H1 (cell line): ENCODE measurements around the gene AGR3. TPM values are rescaled to one million over a fixed set of nuclear protein-coding genes. Genes with fewer than 3 reads are reported as not detected.

Source experiments
- CTCF ChIA-PET: fragments of 300-600 bp; sonication (Branson Sonifier 250); formaldehyde crosslinking; loops from one replicate; lab custom pipeline; 2021; ENCODE audit not compliant: partially characterized antibody; lab: Charles Lee
- POLR2A ChIA-PET: fragments of 300-600 bp; sonication (Branson Sonifier 250); formaldehyde crosslinking; loops from one replicate; lab custom pipeline; 2021; ENCODE audit warnings: inconsistent platforms; ENCODE audit not compliant: partially characterized antibody; lab: Charles Lee
- DNase-seq, 2 experiments: peaks; one replicate each; pipeline versions ENCODE4 v3.0.0 to v3.0.0-alpha.2; 2010 to 2022; ENCODE audit warnings: low spot score in 2 of 2, low read depth in 1 of 2, mixed read lengths in 1 of 2
- FAIRE-seq: peaks from 2 replicates; lab custom pipeline; 2011; peaks lifted over from hg19 to GRCh38; lab: Jason Lieb, UNC
- H2AFZ ChIP-seq: 2 replicates; pipeline ENCODE4 v1.8.1; 2012; ENCODE audit warnings: low read length, inconsistent platforms
- H2AK5ac ChIP-seq: 2 replicates; pipeline ENCODE4 v1.6.1; 2013; ENCODE audit warnings: low read depth, low read length
- H2BK120ac ChIP-seq: replicated peaks from 2 replicates; pipeline ENCODE3; 2013; ENCODE audit warnings: low read depth, low read length, inconsistent platforms
- H2BK12ac ChIP-seq: 2 replicates; pipeline ENCODE4 v1.6.1; 2013; ENCODE audit warnings: low read depth, low read length
- H2BK15ac ChIP-seq: 2 replicates; pipeline ENCODE4 v1.6.1; 2013; ENCODE audit warnings: low read length
- H2BK20ac ChIP-seq: 2 replicates; pipeline ENCODE4 v1.6.1; 2013; ENCODE audit warnings: low read length
- H2BK5ac ChIP-seq: 2 replicates; pipeline ENCODE4 v1.6.1; 2013; ENCODE audit warnings: low read depth, low read length
- H3K14ac ChIP-seq: 2 replicates; pipeline ENCODE4 v1.6.1; 2013; ENCODE audit warnings: inconsistent platforms; ENCODE audit not compliant: insufficient read length
- H3K18ac ChIP-seq: 2 replicates; pipeline ENCODE4 v1.6.1; 2013; ENCODE audit warnings: low read length; ENCODE audit errors: extremely low read depth
- H3K23ac ChIP-seq: 2 replicates; pipeline ENCODE4 v1.6.1; 2013; ENCODE audit warnings: inconsistent platforms; ENCODE audit not compliant: insufficient read length
- H3K23me2 ChIP-seq: 2 replicates; pipeline ENCODE4 v1.6.1; 2013; ENCODE audit warnings: low read depth, low read length
- H3K27ac ChIP-seq: 2 replicates; pipeline ENCODE4 v1.6.1; 2011; ENCODE audit warnings: low read depth, low read length, inconsistent platforms
- H3K27me3 ChIP-seq, 4 experiments: replicated peaks in 1 of 4; 1 replicate in 1 of 4; 2 replicates in 3 of 4; pipeline versions ENCODE4 v1.6.1 to v1.8.1; 2011 to 2013; ENCODE audit warnings: low read length in 3 of 4, mild to moderate bottlenecking in 3 of 4, inconsistent platforms in 2 of 4, mixed read lengths in 2 of 4, moderate library complexity in 1 of 4; ENCODE audit not compliant: control insufficient read depth in 3 of 4, insufficient read depth in 3 of 4; ENCODE audit errors: extremely low read depth in 1 of 4
- H3K36me3 ChIP-seq, 4 experiments: 2 replicates each; pipeline versions ENCODE4 v1.6.1 to v1.8.1; 2011 to 2013; ENCODE audit warnings: mild to moderate bottlenecking in 4 of 4, low read length in 3 of 4, moderate library complexity in 2 of 4, control low read depth in 1 of 4, inconsistent platforms in 1 of 4; ENCODE audit not compliant: insufficient read depth in 4 of 4, control insufficient read depth in 2 of 4
- H3K4ac ChIP-seq: replicated peaks from 2 replicates; pipeline ENCODE3; 2013; ENCODE audit warnings: low read length, low read depth, mixed read lengths, inconsistent platforms; ENCODE audit not compliant: insufficient read length
- H3K4me1 ChIP-seq, 4 experiments: replicated peaks in 1 of 4; 1 replicate in 1 of 4; 2 replicates in 3 of 4; pipeline versions ENCODE4 v1.6.1 to v1.8.1; 2011 to 2013; ENCODE audit warnings: low read length in 3 of 4, inconsistent platforms in 2 of 4, mixed read lengths in 1 of 4; ENCODE audit not compliant: insufficient read depth in 4 of 4, control insufficient read depth in 3 of 4
- H3K4me2 ChIP-seq, 2 experiments: 2 replicates each; pipeline versions ENCODE4 v1.6.1 to v1.8.1; 2011 to 2013; ENCODE audit warnings: low read depth in 2 of 2, low read length in 2 of 2, control low read depth in 1 of 2, inconsistent platforms in 1 of 2, mild to moderate bottlenecking in 1 of 2; ENCODE audit not compliant: insufficient read depth in 1 of 2
- H3K4me3 ChIP-seq, 4 experiments: fragments of 200-600, 300-600 bp in 1 of 4; sonication (generic), shearing (Covaris generic), sonication (Bioruptor Twin) in 1 of 4; 2 replicates each; pipeline versions ENCODE4 v1.5.1 to v1.8.1; 2011 to 2016; ENCODE audit warnings: low read length in 4 of 4, low read depth in 3 of 4, control low read depth in 2 of 4, inconsistent platforms in 2 of 4, mild to moderate bottlenecking in 2 of 4, mixed read lengths in 1 of 4, moderate library complexity in 1 of 4; ENCODE audit not compliant: insufficient read depth in 2 of 4; ENCODE audit errors: extremely low read depth in 1 of 4
- H3K56ac ChIP-seq: replicated peaks from 2 replicates; pipeline ENCODE3; 2013; ENCODE audit warnings: low read depth, mild to moderate bottlenecking, mixed read lengths, low read length, inconsistent platforms; ENCODE audit not compliant: insufficient read length
- H3K79me1 ChIP-seq: 2 replicates; pipeline ENCODE4 v1.6.1; 2013; ENCODE audit warnings: low read depth, low read length, control low read depth
- H3K79me2 ChIP-seq, 2 experiments: 2 replicates each; pipeline versions ENCODE4 v1.6.1 to v1.8.1; 2012 to 2013; ENCODE audit warnings: low read length in 2 of 2, mild to moderate bottlenecking in 2 of 2, inconsistent platforms in 1 of 2; ENCODE audit not compliant: insufficient read depth in 2 of 2, control insufficient read depth in 1 of 2
- H3K9ac ChIP-seq, 4 experiments: replicated peaks in 1 of 4; 1 replicate in 1 of 4; 2 replicates in 3 of 4; pipeline versions ENCODE4 v1.6.1 to v1.8.1; 2011 to 2013; ENCODE audit warnings: low read depth in 3 of 4, low read length in 3 of 4, control low read depth in 2 of 4, mild to moderate bottlenecking in 2 of 4, moderate library complexity in 2 of 4, inconsistent platforms in 1 of 4; ENCODE audit errors: extremely low read depth in 1 of 4
- H3K9me3 ChIP-seq, 2 experiments: 2 replicates each; pipeline versions ENCODE4 v1.6.1 to v1.8.1; 2012 to 2013; ENCODE audit warnings: mild to moderate bottlenecking in 2 of 2, moderate library complexity in 2 of 2, control low read depth in 1 of 2, inconsistent platforms in 1 of 2, low read depth in 1 of 2, low read length in 1 of 2, mixed read lengths in 1 of 2; ENCODE audit not compliant: insufficient read depth in 2 of 2
- H4K20me1 ChIP-seq, 2 experiments: replicated peaks in 1 of 2; 2 replicates each; pipeline versions ENCODE3 to v1.8.1; 2011 to 2013; ENCODE audit warnings: inconsistent platforms in 2 of 2, low read length in 2 of 2, mild to moderate bottlenecking in 1 of 2; ENCODE audit not compliant: insufficient read depth in 2 of 2, control insufficient read depth in 1 of 2
- H4K5ac ChIP-seq: 2 replicates; pipeline ENCODE4 v1.6.1; 2013; ENCODE audit warnings: low read length, low read depth, mixed read lengths, inconsistent platforms; ENCODE audit not compliant: insufficient read length
- H4K8ac ChIP-seq: 2 replicates; pipeline ENCODE4 v1.8.0; 2013; ENCODE audit warnings: mild to moderate bottlenecking, moderate library complexity, low read length, inconsistent platforms; ENCODE audit not compliant: insufficient read depth; ENCODE audit errors: extremely low read depth
- H4K91ac ChIP-seq: replicated peaks from 2 replicates; pipeline ENCODE3; 2013; ENCODE audit warnings: low read length, mixed read lengths, inconsistent platforms; ENCODE audit not compliant: insufficient read length
- ASH2L ChIP-seq: fragments of 200-600, 300-600 bp; sonication (generic); IDR thresholded peaks from one replicate; pipeline ENCODE4 v1.7.1; 2017; ENCODE audit warnings: low read length
- CHD2 ChIP-seq: IDR thresholded peaks from 2 replicates; pipeline ENCODE4 v1.6.1; 2012; ENCODE audit warnings: low read length, improper control_type of control experiment
- EGR1 ChIP-seq: IDR thresholded peaks from 2 replicates; pipeline ENCODE4 v1.6.1; 2011; ENCODE audit warnings: low read depth, low read length, borderline replicate concordance
- EP300 ChIP-seq, 2 experiments: IDR thresholded peaks; 1 replicate in 1 of 2; 2 replicates in 1 of 2; pipeline ENCODE4 v1.6.1; 2011 to 2012; ENCODE audit warnings: low read depth in 2 of 2, low read length in 2 of 2, mild to moderate bottlenecking in 2 of 2, borderline replicate concordance in 1 of 2, inconsistent platforms in 1 of 2, moderate library complexity in 1 of 2
- GABPA ChIP-seq: IDR thresholded peaks from 2 replicates; pipeline ENCODE4 v1.6.1; 2011; ENCODE audit warnings: mild to moderate bottlenecking, low read length, moderate library complexity, borderline replicate concordance; ENCODE audit not compliant: insufficient read depth
- GTF2F1 ChIP-seq: IDR thresholded peaks from 2 replicates; pipeline ENCODE4 v1.6.1; 2012; ENCODE audit warnings: low read depth, low read length, improper control_type of control experiment, borderline replicate concordance
- KDM1A ChIP-seq: fragments of 200-600, 300-600 bp; sonication (generic); IDR thresholded peaks from 2 replicates; pipeline ENCODE4 v1.7.1; 2016; ENCODE audit warnings: mild to moderate bottlenecking, low read length, borderline replicate concordance
- RFX5 ChIP-seq: IDR thresholded peaks from 2 replicates; pipeline ENCODE4 v1.6.1; 2011; ENCODE audit warnings: low read depth, low read length, improper control_type of control experiment, borderline replicate concordance
- SIX5 ChIP-seq: IDR thresholded peaks from 2 replicates; pipeline ENCODE4 v1.6.1; 2011; ENCODE audit warnings: mild to moderate bottlenecking, low read depth, low read length
- SP1 ChIP-seq: IDR thresholded peaks from 2 replicates; pipeline ENCODE4 v1.6.1; 2011; ENCODE audit warnings: low read depth, low read length
- SRF ChIP-seq: IDR thresholded peaks from 2 replicates; pipeline ENCODE4 v1.6.1; 2011; ENCODE audit warnings: mild to moderate bottlenecking, low read depth, low read length, moderate library complexity
- TAF1 ChIP-seq: IDR thresholded peaks from 2 replicates; pipeline ENCODE4 v1.6.1; 2011; ENCODE audit warnings: mild to moderate bottlenecking, low read depth, low read length
- TBP ChIP-seq: IDR thresholded peaks from 2 replicates; pipeline ENCODE4 v1.6.1; 2011; ENCODE audit warnings: low read depth, low read length, improper control_type of control experiment
- USF2 ChIP-seq: IDR thresholded peaks from 2 replicates; pipeline ENCODE4 v1.6.1; 2011; ENCODE audit warnings: low read length, improper control_type of control experiment
- YY1 ChIP-seq: IDR thresholded peaks from 2 replicates; pipeline ENCODE4 v1.6.1; 2011; ENCODE audit warnings: low read depth, mild to moderate bottlenecking, low read length
- WGBS, 2 experiments: shearing (Covaris generic) in 1 of 2; methylation state at CpG; one replicate each; pipeline versions ENCODE4 v1.1.6 to v1.1.7; 2013 to 2015; ENCODE audit warnings: low lambda C conversion rate in 2 of 2, mixed read lengths in 2 of 2, inconsistent platforms in 1 of 2, low coverage in 1 of 2, missing lambda C conversion rate in 1 of 2; ENCODE audit not compliant: insufficient replicate concordance in 2 of 2, insufficient coverage in 1 of 2, insufficient read length in 1 of 2; ENCODE audit errors: extremely low coverage in 1 of 2, missing lambda C conversion rate in 1 of 2; 5-methylcytosine and 5-hydroxymethylcytosine counted together
- polyA plus RNA-seq, 7 experiments: library from polyadenylated mRNA; depleted of rRNA in 3 of 7; stranded (reverse) in 5 of 7; unstranded in 2 of 7; fragments of >200 nt in 5 of 7; fragments of 200-250 nt in 2 of 7; gene quantifications; 1 replicate in 5 of 7; 2 replicates in 1 of 7; 4 replicates in 1 of 7; pipeline versions ENCODE4 v1.2.1 to v1.2.3, GENCODE V29; 2011 to 2013; ENCODE audit warnings: missing spikeins in 2 of 7, mixed read lengths in 2 of 7
- total RNA-seq: library from RNA; stranded (reverse); fragmentation: NEBNext Ultra II Directional; extraction: Animal tissue kit (Norgen Biotek cat#: 25700); gene quantifications from 2 replicates; pipeline ENCODE4 v1.2.1, GENCODE V29; 2021

The AGR3 gene
- total and polyA plus RNA-seq, 2 of the 8 experiments (the other 6 are each of a cell fraction or from before 2014, with no cell fraction given): not detected

GRCh38 chr7:16891338-16891737, 9.6 kb upstream of the AGR3 start:
- Histone ChIP-seq H3K27ac (no peak overlapping the region), H3K79me1 (no peaks in the 10 kb centered on the region), H4K91ac (no peak overlapping the region), H3K23me2 (no peaks in the 10 kb centered on the region), H3K56ac (no peak overlapping the region), H2BK12ac (no peak overlapping the region), H3K36me3 (no peaks in the 10 kb centered on the region), H2AFZ (no peak overlapping the region), H3K4me1 (no peaks in the 10 kb centered on the region), H3K4me2 (no peak overlapping the region), H2BK5ac (no peak overlapping the region), H3K9ac (no peak overlapping the region), H3K23ac (no peak overlapping the region), H3K9me3 (no peaks in the 10 kb centered on the region), H4K5ac (no peak overlapping the region), H2BK120ac (no peak overlapping the region), H4K8ac (no peak overlapping the region), H3K18ac (no peak overlapping the region), H3K4ac (no peak overlapping the region), H4K20me1 (no peaks in the 10 kb centered on the region), H3K4me3 (no peak overlapping the region), H2BK15ac (no peak overlapping the region), H3K79me2 (no peaks in the 10 kb centered on the region), H3K14ac (no peak overlapping the region), H2AK5ac (no peak overlapping the region), H3K27me3 (no peaks in the 10 kb centered on the region), H2BK20ac (no peak overlapping the region)
- FAIRE-seq (no peak), DNase-seq (no peak)
- ChIA-PET POLR2A (no interaction called here), CTCF (interaction anchor here (0.7 to 4.5 kb wide), 23 partner anchors 8 to 641 kb away, joined by 3 to 52 read pairs (median 4); partner anchors contain the start of gene AGR3)
- WGBS, 2 experiments: 71% methylated on average over 2 of the region's 2 CpGs; no CpG with 5 or more reads in 1 of the 2 experiments
- TF ChIP-seq SIX5 (no peak), EP300 (IDR thresholded peaks at IDR 0.05; ENCODE audit: borderline replicate concordance in 1 of 2, low read depth in 2 of 2, low read length in 2 of 2) (no peak), SRF (no peak), ASH2L (no peak), YY1 (peak; percentile 18; the same call in 1 of the 2 replicates), RFX5 (no peak), EGR1 (no peak), USF2 (no peak), GTF2F1 (no peak), TAF1 (no peak), CHD2 (no peak), TBP (no peak), SP1 (no peak), GABPA (no peak), KDM1A (no peak)
